GM03348 (cell line): Measurements from ENCODE around the gene HOXB5.

Source experiments
- DNase-seq: peaks from one replicate; pipeline ENCODE4 v3.0.0; 2012; ENCODE audit warnings: low spot score

Gene HOXB5

DNA sequence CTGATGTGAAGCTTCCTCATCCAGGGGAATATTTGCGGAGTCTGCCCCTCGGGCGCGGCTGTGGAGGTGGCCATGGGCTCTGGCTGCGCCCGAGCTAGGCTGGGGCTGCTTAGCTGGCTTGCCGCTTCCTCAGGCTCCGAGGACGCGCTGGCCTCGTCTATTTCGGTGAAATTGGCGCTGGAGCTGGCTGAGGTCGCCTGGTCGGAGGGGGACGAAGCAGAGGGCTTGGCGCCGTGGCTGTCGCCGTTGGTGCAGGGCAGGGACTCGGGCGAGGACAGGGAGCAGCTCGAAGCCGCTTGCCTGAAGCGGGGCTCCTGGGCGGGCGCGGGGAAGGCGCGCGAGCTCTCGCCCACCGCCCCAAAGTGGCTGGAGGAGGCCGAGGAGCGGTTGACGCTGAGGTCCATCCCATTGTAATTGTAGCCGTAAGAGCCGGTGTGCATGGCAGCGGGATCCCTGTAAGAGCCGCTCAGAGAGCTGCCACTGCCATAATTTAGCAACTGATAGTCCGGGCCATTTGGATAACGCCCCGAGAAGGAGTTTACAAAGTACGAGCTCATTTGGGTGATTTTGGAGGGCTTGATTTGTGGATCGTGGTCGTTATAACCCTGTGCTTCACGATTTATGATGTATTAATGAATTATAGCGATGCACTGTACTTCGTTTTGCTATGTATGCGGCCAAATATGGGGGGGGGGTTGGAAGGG, at the start of gene HOXB5:
HOXB5 (minus strand) TSS at position 654 of the 704 bp plus-strand sequence; CDS start at position 557, 97 bp downstream.
- DNase-seq, result no peak

- DNase-seq, result no peak
Observed at GRCh38 chr17:48642843-48643696, 49.5 kb upstream of the HOXB5 start.

- DNase-seq, result peak; percentile 75
Observed at GRCh38 chr17:48642059-48642842, 48.7 kb upstream of the HOXB5 start.

DNA sequence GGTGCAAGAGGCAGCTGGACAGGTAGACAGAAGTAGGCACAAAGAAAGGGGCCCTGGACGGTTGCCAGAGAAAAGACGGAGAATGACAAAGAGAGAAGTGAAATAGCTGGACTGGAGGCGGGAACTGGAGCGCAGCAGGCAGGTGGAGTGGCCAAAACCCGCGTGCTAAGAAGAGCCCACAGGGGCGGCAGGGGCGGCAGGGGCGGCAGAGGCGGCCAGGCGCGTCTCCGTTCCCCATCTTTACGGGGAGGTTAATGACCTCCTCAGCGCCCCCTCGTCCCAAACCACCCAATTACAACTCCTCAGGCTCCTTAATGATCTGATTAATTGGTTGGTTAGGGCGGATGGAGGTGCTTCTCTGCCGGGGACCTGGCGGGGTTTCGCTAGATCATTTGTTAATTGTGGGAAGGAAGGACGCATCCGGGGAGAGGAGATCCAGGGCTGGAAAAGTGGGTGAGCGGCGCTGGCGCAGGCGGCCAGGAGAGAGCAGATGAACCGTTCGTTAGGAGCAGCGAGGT, 48.0 kb upstream of the HOXB5 start:
- no peak for DNase-seq

- no peak for DNase-seq
Observed at GRCh38 chr17:48640858-48641180, 47.2 kb upstream of the HOXB5 start.

DNA sequence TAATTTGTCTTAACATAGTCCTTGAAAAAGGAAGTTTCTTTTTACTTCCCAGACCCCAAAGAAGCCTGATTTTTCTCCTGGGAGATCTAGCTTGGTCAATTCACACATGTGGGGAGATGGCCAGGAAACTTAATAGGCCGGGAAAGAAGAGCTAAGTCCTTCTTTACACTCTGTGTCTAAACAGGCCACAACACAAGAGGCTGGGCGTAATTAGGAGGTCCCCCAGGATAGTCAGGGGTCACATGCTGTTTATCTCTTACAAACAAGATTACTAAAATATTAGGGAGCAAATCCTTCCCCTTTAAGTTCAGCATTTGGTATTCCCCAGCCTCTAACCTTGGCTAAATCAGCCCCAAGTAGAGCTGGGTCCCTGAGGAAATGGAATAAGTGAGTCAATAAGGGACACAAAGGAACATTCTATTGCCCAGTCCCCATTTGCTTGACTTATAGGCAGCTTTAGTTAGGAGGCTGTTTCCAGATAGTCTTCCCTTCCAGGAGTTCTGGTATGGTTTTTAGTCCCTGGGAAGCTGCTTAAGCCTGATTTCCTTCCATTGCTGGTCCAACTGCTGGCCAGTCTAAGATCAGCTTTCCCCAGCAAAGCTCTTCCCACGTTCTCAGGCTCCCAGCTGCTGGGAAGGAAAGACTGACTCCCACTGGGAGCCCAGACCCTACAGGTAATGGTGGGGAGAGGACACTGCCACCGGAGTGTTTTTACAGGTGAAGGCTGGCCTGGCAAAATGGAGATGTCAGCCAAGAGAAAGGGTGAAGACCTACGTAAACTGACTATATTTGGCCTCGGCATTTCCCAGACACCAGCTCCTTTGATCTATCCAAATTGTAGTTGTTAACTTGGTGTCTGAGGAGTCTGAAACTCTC, 46.6 kb upstream of the HOXB5 start:
- no peak for DNase-seq

- no peak for DNase-seq
Observed at GRCh38 chr17:48639136-48639535, 45.6 kb upstream of the HOXB5 start.

- DNase-seq, result peak; percentile 90
Observed at GRCh38 chr17:48637323-48638260, 44.0 kb upstream of the HOXB5 start.

DNA sequence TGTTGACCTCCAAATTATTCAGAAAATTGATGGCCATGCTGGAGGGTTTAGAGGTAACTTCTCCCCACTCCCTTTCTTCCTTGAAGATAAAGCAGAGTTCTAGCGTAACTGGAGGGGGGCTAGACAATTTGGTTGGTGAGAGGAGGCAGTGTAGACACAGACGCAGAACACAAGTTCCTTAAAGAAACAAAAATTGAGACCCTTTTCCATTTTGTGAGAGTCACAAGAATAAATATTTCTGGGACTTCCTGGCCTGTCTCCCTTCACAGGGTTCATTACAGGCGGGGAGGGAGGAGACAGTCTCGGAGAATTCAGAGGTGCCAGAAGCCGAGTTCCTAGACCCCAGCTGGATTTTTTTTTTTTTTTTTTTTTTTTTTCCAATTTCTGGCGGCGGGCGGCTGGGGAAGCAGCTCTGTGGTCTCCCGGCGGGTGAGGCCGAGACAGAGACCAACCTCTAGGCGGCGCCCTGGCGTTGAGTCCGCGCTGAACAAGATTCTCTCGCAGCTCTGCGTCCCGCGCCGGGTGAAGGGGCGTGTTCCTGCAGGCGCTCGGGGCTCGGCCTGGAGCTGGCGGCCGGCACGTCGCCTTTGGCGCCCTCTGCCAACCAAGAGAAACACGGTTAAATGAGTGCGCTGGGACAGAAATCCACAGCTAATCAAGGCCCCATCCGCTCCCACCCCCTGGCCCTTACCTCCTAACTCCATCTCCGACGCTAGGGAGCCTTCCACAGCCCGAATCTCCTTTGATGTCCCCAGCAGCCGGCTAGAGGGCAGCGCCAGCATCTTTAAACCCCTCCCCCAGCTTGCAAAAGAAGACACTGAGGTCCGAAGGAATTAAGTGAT, 42.8 kb upstream of the HOXB5 start:
- DNase-seq, result peak; percentile 90

- no peak for DNase-seq
Observed at GRCh38 chr17:48634493-48635208, 41.1 kb upstream of the HOXB5 start.

- no peak for DNase-seq
Observed at GRCh38 chr17:48633266-48633677, 39.7 kb upstream of the HOXB5 start.

- no peak for DNase-seq
Observed at GRCh38 chr17:48632579-48633265, 39.1 kb upstream of the HOXB5 start.

- no peak for DNase-seq
Observed at GRCh38 chr17:48631693-48632578, 38.4 kb upstream of the HOXB5 start.

DNA sequence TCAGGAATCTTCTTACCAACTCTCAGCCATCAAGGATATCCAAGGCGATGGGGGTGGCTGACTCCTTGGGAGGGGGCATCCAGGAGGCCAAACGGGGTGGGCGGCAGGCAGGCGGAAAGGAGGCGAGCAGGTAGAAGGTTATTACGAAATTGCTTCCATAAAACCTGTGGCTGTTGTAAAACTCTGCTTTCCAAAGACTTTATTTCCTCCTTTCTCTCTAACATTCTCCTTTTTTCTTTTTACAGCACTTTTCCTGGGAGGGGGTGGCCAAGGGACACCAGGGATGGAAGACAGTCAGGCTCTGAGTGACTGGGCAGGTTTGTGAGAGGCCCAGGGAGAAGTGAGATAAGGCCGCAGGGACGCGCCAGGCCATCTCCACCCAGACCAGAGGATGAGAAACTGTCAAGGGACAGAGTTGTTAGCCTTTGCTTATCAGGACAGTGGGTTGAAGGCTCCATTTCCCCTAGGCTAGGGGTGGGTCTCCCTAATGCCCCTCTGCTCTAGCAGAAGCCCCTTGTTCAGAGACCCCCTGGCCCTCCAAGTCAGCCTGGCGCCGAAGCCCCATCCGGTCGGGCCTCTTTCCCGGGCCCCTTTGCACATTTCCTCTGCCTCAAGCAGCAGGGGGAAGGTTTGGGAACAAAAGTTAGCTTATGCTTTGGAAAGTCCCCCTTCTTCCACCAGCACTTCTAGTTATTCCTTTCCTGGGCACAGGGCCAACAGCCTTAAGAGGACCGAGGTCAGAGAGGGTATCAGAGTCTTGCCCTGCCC, 37.5 kb upstream of the HOXB5 start:
- DNase-seq, result no peak

GRCh38 chr17:48630009-48630924, 36.7 kb upstream of the HOXB5 start:
- no peak for DNase-seq
